RPMI8226 (cell line): ENCODE results near the gene NSG2.
A peak's percentile ranks its signal among the peaks of the same experiment; 100 is the strongest.
"Not testable (repeated sequence)": the region's sequence is repeated elsewhere in the genome, so short reads cannot be mapped to it uniquely, and the experiment has no call there.

Experiments used
- DNase-seq: peaks from one replicate; pipeline ENCODE4 v3.0.0-alpha.2; 2015

Gene NSG2

DNA sequence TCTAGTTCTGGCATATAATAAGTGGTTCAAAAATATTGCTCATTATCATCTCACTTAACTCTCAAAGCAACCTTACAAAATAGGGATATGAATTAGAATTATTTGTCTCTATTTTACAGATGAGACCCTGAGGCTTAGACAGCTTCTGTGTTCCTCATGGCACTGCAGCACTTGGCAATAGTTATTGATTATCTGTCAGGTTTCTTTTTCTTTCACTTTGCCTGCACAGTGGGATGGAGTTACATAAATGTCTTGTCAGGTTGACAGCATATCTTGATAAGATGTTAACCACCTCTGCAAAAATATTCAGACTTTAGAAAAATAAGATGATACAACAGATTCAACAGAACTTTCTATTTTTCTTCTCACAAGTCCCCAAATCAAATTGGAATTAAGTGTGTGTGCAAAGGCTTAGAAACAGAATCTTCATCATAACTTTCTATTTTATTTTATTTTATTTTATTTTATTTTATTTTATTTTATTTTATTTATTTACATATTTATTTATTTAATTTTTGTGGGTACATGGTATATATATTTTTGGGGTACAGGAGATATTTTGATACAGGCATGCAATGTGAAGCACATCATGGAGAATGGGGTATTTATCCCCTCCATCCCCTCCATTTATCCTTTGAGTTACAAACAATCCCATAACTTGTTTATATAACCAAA lies 17.7 kb downstream of the NSG2 start:
- DNase-seq, result no peak

DNA sequence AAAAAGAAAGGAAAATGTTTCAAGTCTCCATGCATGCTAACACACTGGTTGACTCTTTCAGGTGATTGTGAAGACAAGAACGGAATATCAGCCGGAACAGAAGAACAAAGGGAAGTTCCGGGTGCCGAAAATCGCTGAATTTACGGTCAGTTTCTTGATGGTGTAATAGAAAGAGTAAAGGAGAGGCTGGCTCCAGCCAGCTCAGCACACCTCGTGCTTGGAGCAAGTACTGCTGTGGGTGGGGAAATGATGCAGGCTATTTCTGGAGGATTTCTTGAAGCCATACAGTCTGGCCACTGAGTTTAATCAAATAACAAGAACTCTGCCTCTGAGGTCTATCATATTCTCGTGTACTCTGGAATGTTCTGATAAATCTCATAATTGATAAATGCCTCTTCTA lies 18.7 kb downstream of the NSG2 start:
- peak; percentile 14 for DNase-seq

DNA sequence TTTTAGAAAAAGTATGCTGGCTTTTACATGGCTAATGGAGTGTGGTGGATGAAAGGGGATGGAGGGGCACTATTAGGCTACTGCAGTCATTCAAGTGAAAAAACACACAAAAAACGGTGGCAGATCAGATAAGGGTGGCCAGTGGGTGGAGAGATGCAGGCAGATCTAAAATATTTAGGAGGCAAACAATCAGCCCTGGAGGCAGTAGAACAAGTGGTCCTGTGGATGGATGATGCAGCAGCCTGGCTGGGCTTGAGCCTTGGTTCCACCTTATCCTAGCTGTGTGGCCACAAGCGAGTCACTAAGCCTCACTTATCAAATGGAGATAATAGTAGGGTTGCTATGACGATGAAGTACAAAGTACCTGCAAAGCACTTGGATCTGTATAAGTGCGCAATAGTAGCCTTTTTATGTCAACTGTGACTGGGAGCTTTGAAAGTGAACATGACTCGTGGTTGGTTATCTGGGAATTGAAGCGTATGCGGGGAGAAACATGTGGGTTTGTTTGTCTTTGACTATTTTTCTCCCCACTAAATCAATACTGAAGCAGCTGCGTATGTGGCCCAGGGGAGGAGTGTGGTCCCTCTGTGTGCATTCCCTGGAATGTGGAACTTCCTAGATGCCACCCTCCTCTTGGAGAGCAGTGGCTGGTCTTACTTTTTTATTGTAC lies 20.2 kb downstream of the NSG2 start:
- DNase-seq, result no peak

DNA sequence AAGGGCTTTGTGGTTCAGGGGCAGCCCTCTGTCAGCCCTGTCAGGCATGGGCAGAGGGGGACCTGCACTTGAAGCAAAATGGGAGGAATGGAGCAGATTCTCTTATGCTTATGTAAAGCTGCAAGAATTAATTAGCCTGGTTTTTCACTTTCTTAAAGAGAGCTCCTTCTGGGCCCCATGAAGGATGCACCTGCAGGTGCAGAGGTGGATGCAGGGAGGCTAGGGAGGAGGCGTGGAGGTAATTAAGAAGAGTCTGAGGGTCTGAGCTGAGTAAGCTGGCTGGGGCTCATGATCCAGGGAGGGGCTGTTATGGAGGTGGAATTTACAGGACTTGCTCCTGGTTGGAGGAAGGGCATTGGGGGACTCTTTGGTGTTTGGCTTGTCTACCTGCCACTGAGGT lies 22.0 kb downstream of the NSG2 start:
- no peak for DNase-seq

DNA sequence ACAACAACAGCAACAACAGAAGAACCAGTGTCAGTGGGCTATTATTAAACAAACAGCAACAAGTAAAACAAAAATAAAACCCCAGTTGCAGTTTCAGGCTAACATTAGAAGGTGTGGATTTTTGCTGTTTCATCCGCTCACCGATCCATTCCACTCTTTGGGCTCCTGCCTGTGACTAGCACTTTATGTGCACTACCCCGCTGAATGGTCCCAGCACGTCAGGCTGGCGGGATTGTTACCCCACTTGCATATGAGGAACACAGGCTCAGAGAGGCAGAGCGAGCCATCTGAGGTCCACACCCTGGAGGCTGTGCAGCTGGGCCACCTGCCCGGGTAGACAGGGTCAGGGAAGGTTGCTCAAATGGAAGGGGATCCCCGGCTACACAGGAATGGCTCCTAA lies 26.0 kb downstream of the NSG2 start:
- no peak for DNase-seq

DNA sequence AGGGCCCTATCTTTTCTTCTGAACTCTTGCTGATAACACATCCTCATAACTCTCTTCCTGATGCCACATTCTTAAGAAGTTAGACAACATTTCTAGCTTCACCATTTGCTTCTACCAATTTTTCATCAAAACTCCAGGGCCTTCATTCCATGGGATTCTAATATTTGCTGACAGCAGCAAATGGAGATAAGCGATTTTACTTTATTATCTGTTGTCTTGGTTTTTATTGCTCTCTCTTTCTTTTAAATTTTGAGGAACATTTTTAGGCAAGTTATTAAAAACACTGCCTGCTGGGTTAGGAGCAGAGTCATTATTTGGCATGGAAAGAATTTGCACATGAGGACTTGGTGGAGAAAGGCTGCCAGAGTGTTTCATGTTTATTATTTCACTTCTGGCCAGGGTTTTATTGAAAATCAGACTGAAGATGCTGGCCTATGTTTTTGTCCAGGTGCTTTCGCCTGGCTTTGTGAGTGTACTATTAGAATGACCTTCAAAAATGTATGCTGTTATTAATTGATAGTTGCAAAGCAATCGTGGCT lies 27.7 kb downstream of the NSG2 start:
- no peak for DNase-seq

DNA sequence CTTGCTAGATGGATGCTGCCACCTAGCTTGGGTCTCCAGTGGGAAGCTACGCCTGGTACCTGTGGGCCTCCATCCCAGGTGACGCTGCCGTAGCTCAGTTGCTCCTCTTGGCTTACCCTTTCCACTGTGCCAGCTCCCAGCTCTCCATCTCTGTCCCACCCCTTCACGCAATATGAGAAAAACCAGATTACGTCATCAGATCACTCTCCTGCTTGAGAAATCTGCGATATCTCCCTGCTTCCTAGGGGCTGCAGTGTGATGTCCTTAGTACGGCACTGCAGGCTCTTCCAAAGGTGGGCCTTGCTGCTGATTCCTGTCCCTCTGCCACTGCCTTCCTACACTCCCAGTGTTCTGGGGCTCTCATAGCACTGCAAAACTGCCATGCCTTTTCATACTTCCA lies 28.9 kb downstream of the NSG2 start:
- no peak for DNase-seq

DNA sequence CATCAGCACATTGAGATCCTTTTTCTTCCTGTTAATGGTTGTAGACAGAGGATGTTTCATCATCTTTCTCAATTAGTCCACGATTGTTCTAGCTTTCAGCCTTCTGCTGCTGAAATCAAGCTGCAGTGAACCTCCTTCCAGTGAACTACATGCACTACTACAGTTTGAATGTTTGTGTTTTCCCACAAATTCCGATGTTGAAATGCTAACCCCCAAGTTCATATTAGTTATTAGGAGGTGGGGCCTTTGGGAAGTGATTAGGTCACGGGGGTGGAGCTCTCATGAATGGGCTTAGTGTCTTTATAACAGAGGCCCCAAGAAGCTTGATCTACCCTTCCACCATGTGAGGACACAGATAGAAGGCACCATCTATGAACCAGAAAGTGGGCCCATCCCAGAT lies 32.9 kb downstream of the NSG2 start:
- DNase-seq, result no peak

DNA sequence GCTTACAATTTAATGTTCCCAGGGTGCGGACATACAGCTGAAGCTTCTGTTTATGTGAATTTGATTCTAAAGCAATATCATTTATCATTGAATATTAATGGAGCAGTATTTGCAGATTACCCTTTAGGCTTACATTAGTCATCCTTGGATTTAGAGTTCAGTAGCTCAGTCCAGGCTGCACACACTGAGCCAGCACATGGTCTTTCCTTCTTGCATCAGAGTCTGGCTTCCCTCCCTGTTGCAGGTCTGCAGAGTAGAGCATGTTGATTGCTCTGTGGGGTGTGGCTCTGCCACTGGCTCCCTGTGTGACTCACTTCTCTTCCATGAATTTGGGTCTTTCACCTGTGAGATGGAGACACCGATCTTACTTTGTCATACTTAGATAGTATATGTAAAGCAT lies 36.8 kb downstream of the NSG2 start:
- DNase-seq, result no peak

DNA sequence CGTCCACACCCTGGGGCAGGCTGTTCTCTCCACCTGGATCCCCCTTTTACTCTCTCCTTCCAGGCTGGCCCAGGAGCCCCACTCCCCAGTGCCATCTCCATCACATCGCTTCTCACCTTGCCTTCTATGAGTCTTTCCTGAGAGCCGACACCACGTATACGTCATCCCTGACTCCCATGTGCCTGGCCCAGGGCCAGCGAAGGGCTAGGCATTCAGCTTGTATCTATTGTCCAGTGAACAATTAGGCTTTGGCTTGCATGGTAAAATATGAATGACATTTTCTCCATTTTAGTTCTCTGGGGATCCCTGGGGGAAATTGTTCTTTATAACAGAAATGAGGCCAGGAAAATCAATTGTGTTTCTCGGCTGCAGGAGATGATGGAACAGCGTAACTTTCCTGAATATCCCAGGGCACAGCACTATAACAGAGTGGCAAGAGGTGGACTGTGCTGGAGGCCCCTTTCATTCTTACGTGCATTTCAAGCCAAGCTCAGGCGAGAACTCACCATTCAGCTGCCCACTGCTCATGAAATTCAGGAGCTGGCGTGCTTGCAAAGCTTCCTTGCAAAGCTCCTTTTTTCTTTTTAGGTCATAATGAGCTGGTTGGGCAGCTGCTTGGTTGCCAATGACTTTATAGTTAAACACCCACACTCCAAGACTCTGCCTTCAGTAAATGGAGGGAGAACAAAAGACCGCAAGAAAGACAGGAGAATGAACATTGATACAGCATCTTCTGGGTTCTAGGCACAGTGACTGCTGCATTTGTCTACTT lies 37.7 kb downstream of the NSG2 start:
- DNase-seq, result no peak

DNA sequence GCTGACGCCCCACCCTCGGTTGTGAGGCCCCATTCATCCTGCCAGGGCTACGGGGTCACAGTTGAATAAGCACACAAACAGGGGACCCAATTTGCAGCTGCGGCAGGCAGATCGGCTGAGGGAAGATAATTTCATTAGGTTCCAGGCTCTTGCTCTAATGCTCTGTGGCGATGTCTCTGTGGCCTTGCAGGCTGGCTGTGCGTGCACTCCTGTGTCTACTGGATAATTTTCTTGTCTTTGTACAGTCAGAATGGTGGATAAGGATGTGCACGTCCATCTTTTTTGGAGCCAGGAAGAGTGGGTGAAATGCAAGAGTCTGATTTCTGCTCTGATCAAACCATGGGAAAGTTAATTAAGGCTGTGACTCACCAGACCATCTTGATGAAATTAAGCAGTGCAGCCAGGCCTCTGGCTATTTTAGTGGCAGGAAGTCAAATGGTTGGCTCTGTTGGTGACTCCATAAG lies 39.2 kb downstream of the NSG2 start:
- no peak for DNase-seq

DNA sequence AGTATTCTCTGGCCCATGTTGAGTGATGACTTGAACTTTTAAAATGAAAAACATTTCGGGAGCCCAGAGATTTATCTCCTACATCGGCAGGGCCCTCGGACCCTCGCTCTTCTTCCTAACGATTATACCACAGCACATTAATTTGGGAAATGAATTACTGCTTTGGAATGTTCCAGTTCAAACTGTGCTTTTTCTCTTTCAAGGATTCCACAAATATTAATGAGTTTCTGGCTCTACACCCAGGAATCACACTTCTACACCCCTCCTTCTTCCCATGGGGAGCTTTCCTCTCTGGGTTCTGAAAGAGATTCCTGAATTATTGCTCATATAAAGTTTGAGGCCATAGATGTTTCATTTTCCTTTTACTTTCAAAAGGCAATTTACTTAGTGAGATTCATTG lies 41.2 kb downstream of the NSG2 start:
- DNase-seq, result no peak

DNA sequence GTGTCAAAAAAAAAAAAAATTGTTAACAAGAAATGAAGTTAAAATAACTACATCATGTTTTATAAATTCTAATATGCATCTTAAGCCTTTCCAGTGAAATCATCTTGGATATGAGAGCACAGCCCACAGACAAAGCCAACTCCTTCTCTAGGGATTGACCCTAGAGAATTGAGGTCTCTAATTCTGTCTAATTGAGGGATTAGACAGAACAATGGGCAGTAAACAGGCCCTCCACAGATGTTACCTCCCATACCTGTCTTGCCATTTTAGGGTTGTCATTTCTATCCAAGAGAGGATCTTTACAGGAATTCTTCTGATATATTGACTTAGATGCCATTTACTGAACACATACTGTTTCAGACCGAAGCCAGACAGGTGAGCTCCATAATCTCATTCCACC lies 42.3 kb downstream of the NSG2 start:
- DNase-seq, result no peak

DNA sequence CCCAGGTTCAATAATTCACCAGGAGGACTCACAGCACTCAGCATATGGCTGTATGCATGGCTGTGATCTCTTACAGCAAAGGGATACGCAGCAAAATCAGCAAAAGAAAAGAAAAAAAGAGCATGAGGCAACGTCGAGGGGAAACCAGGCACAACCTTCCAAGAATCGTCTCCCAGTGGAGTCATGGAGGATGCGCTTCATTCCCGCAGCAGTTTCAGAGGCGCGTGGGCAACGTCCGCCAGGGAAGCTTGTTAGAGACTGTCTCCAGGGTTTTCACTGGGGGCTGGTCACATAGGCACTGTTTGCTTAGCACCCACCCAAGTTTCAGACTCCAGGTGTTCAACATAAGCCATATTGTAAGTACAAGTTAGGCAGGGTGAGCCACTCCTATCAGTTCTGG lies 44.6 kb downstream of the NSG2 start:
- DNase-seq, result no peak

DNA sequence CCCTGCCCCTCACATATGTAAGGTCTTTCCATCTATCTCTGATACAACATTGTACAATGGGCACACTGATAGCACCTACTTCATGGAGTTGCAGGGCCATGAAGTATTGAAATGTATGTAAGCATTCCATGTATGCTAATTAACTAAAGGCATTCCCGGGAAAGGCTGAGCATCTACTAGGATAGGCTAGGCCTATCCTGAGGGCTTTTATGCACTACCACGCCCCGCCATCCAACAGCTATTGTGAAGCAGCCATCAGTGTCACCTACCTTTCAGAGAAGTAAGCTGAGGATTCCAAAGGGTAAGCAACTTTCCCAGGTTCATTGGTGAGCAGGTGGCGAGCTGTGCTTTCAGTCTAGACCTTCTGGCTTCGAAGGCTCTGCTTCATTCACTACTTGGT lies 47.6 kb downstream of the NSG2 start:
- DNase-seq, result no peak

DNA sequence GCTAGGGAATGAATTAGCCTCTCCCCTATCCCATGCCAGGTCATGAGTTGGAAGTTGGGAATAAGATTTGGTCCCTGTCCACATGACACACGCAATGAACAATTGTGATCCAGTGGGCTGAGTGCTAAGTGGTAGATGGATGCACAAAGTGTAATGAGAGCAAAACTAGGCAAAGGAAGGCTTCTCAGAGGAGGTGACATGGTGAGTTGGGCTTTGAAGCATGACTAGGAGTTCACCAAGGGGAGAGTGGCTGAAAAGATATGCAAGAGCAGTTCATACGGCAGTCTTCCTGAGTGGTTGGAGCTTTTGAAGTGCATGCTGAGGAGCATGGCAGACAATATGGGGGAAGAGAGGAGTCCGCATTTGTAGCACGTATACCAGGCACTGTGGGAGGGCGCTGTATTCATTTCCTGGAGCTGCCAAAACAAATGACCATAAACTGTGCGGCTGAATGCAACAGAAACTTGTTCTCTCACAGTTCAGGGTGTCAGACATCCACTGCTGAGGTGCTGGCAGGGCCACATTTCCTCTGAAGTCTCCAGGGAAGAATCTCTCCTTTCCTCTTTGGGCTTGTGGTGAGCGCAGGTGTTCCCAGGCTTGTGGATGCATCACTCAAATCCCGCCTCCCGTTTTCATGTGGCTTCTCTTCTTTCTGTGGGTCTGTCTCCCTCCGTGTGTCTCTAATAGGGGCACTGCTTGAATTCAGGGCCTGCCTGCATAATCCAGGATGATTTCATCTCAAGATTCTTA lies 49.5 kb downstream of the NSG2 start:
- no peak for DNase-seq

DNA sequence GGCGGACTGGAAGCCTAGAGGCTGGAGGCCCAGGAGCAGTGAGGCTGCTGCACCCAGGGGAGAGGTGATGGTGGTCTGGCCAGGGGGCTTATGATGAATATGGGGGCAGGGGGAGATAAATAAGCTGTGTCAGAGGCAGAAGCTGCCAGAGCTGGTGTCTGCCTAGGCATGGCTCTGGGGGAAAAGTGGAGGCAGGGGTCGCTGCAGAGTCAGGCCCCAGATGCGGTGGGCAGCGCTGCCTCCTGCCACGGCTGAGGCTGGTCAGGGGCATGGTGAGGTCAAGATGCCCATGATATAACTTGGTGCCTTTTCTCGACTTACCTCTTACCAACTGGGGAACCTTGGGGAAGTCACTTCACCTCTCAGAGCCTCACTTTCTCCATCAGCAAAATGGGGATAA lies 51.1 kb downstream of the NSG2 start:
- DNase-seq, result no peak

DNA sequence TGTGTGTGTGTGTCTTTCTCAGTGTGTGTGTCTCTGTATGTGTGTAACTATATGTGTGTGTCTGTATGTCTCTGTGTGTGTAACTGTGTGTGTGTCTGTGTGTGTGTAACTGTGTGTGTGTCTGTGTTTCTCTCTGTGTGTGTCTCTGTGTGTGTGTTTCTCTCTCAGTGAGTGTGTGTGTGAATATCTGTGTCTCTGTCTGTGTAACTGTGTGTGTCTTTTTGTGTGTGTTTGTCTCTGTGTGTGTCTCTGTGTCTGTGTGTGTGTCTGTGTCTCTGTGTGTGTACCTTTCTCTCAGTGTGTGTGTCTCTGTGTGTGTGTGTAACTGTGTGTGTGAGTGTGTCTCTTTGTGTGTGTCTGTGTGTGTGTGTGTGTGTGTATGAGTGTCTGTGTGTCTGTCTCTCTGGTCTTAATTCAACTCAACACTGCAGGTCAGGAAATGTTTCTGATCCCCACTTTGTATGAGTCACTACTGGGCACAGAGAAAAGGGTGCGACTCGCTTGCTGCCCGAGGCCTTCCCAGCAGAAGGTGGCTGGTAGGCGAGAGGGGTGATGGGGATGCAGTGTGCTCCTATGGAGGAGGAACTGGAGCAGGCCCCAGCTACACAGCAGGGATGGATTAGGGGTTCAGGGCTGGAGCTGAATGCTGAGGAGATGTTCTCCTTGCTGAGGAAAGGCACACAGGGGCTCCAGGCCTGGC lies 52.1 kb downstream of the NSG2 start:
- DNase-seq, result no peak

DNA sequence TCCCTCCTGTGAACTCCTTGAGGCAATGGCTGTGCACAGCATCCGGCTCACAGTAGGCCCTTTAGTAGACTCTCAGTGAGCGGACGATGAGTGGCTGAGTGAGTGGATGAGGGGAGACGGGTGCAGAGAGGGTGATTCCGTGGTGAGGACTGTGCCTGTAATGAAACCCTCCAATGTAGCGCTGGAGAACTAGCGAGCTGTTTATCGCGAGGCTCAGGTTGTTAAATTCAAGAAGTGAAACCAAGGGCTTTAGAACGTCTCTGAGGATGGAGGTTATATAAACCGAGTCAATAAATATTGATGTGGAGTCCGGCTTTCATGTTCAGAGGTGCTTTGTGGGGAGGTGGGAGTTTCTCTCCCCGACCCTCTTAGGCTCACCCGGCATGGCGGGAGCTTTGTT lies 53.2 kb downstream of the NSG2 start:
- peak; percentile 76 for DNase-seq

DNA sequence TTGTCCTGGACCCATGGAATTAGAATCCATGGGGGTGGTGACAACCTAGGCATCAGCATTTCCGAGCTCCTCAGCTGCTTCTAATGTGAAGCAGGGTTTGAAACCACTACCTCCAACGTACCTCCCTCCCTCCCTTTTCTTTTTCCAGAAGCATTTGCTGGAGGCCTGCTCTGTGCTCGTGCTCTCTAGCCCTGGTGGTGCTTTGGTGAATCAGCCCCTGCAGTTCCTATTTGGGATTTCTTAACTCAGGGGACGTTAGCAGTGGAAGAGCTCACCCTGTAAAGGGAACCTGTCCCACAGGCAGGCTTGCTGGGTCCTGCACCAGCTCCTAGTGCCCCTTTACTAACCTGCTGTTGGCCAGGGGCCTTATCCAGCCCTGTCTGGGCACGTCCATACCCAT lies 55.0 kb downstream of the NSG2 start:
- DNase-seq, result no peak

DNA sequence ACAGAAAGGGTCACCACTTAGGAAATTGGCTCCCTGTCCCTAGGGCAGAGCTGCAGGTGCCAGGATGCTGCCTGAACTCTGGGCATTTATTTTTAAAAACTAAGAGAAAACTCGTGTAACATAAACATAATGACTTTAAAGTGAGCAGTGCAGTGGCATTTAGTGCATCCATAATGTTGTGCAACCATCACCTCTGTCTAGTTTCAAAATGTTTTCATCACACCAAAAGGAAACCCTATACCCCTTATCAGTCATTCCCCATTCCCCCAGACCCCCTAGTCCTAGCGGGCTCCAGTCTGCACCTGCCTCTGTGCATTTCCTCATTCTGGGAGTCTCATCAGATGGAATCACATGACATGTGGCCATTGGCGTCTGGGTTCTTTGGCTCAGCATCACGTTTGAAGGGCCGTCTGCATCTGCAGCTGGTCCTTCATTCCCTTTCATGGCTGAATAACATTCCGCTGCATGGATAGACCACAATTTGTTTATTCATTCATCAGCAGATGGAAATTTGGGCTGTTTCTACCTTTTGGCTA lies 55.8 kb downstream of the NSG2 start:
- DNase-seq, result no peak

DNA sequence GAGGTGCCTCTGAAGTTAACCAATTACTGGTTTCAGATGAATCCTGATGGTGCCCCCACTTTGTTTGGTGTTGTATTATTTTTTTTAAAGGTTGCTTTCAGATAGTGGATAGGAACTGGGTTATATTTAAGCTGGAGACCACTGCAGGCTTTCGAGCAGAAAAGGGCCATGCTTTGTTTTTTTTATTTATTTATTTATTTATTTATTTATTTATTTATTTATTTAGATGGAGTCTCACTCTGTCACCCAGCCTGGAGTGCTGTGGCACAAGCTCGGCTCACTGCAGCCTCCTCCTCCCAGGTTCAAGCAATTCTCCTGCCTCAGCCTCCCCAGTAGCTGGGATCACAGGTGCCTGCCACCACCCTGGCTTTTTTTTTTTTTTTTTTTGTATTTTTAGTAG lies 57.1 kb downstream of the NSG2 start:
- not testable (repeated sequence) for DNase-seq
